ENCODE data around the gene DYSF. TPM values are rescaled to one million over a fixed set of nuclear protein-coding genes. Genes with fewer than 3 reads are reported as not detected.
"Not testable (repeated sequence)": the region's sequence is repeated elsewhere in the genome, so short reads cannot be mapped to it uniquely, and the experiment has no call there.

DYSF gene
- total RNA-seq (2014; rRNA removed; shearing (Covaris generic)) = 0.50 and 0.56 TPM in 2 replicates
- polyA plus RNA-seq (2015; cell fraction: cytosol; rRNA removed) = 1.6 and 4.2 TPM in 2 replicates
- 1.4 and 2.0 TPM in 2 replicates for polyA plus RNA-seq (2015; cell fraction: nucleus; rRNA removed)

DNA sequence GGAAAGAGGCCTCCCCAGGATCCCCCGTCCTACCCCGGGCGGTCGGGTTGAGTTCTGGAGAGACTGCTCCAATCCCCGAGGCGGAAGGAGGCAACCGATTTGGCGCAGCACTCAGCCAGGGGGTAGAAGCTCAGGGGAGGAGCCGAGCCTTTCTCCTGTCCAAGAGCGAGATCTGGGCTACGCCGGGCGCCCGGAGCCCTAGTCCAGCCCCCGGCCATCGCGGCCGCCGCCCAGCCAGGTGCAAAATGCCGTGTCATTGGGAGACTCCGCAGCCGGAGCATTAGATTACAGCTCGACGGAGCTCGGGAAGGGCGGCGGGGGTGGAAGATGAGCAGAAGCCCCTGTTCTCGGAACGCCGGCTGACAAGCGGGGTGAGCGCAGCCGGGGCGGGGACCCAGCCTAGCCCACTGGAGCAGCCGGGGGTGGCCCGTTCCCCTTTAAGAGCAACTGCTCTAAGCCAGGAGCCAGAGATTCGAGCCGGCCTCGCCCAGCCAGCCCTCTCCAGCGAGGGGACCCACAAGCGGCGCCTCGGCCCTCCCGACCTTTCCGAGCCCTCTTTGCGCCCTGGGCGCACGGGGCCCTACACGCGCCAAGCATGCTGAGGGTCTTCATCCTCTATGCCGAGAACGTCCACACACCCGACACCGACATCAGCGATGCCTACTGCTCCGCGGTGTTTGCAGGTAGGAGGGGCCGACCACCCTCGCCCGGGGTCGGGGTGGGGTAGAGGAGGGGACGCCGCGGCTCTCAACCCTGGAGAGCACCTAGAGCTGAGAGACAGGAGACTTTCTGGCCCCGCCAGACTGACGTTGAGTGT is at the start of gene DYSF:
Gene DYSF, plus strand, starts transcription at position 158 of the 817 bp plus-strand sequence.
- no peak for DNase-seq (ENCODE audit: low read depth, low spot score)

DNA sequence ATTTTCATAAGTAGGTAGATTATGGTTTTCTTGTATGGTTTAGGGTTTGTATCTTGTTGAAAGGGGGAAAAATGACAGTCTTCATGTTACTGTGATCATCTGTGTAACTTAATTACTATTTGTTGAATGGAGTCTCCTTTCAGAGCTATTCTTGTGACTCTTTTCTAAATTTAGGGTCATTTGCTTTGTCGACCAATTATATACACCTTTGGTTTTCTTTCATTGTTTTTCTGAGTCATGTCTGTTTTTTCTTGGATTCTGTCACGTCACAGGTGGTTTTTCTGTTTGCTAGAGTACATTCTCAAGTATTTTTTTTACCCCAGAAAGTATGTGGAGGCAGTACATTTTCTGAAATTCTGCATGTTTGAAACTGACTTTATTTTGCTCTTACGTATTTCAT is 43.8 kb upstream of the DYSF start:
- no peak for DNase-seq (ENCODE audit: low read depth, low spot score)
- in situ Hi-C loops (cut with HindIII; ENCODE audit: low pct_unique_long_range_greater_than_20kb, low sequenced_read_pairs) = no loop called here

More for the DNA sequence above, at the start of gene DYSF:
- in situ Hi-C loops (cut with HindIII; ENCODE audit: low pct_unique_long_range_greater_than_20kb, low sequenced_read_pairs) = no loop called here

DNA sequence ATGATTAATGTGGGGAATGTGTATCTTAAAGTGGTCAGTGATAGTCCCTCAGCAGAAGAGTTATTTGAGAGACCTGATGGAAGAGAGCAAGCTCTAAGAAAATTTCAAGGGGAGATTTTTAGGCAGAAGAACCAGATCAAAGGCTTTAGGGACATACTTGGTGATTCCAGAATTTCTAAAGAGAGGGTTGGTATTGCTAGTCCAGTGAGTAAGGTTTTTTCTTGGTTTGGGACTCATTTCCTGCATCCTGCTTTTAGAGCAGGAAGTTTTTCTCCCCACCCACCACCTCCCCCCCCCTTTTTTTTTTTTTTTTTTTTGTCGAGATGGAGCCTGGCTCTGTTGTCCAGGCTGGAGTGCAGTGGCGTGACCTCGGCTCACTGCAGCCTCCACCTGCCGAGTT is 42.7 kb upstream of the DYSF start:
- no peak for DNase-seq (ENCODE audit: low read depth, low spot score)
- in situ Hi-C loops (cut with HindIII; ENCODE audit: low pct_unique_long_range_greater_than_20kb, low sequenced_read_pairs) = no loop called here

DNA sequence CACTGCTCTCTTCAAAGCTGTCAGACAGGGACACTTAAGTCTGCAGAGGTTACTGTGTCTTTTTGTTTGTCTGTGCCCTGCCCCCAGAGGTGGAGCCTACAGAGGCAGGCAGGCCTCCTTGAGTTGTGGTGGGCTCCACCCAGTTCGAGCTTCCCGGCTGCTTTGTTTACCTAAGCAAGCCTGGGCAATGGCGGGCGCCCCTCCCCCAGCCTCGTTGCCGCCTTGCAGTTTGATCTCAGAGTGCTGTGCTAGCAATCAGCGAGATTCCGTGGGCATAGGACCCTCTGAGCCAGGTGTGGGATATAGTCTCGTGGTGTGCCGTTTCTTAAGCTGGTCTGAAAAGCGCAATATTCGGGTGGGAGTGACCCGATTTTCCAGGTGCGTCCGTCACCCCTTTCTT is 36.5 kb upstream of the DYSF start:
- in situ Hi-C loops (cut with HindIII; ENCODE audit: low pct_unique_long_range_greater_than_20kb, low sequenced_read_pairs); DNase-seq (ENCODE audit: low read depth, low spot score): not testable (repeated sequence)

DNA sequence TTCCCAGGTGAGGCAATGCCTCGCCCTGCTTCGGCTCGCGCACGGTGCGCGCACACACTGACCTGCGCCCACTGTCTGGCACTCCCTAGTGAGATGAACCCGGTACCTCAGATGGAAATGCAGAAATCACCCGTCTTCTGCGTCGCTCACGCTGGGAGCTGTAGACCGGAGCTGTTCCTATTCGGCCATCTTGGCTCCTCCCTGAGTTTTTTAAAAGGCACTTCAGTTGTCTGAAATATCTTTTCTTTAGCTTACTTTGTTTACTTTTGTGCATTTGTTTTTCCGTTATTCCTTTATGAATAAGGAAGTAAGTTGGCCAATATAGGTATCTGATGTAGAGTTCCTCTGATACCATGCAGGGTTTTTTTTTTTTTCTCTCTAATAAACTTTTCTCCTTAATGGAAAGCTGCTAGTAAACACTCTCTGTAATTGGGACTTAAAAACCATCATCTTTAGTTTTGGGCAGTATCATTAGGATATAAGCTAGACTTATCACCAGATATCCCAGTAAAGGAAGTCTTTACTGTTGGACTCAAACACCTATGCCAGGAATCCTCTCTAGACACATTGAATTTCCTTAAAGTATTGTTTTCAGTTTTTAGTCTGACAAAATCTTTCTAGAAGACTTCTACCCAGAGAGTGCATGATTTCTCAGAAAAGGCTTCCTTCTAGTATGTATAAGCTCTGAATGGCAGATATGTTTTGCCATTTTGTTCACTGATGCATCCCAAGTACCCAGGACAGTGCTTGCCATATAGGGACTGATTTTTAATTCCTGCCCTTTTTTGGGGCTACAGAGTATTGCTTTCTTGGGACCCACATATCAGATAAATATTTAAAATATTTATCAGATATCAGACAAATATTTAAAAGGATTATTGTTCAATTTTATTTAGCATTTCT is 35.8 kb upstream of the DYSF start:
- DNase-seq (ENCODE audit: low read depth, low spot score) = no peak
- in situ Hi-C loops (cut with HindIII; ENCODE audit: low pct_unique_long_range_greater_than_20kb, low sequenced_read_pairs) = no loop called here

DNA sequence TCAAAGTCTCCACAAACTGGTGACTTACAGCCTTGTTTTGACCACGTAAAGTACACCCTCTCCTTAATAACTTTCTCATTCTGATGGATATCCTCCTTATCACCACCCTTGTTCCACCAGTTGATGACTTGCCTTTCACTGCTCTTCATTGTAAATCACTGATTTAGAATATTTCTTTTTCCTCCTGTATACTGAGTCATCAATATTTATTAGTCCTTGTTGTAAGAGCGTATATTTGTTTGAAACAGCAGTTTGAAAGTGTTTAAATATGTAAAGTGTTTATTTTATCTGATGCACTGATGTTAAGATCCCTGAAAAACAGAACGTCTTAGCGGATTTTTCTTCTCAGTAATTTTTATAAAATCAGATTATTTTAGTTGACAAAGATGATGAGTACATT is 34.2 kb upstream of the DYSF start:
- no peak for DNase-seq (ENCODE audit: low read depth, low spot score)
- in situ Hi-C loops (cut with HindIII; ENCODE audit: low pct_unique_long_range_greater_than_20kb, low sequenced_read_pairs) = no loop called here

DNA sequence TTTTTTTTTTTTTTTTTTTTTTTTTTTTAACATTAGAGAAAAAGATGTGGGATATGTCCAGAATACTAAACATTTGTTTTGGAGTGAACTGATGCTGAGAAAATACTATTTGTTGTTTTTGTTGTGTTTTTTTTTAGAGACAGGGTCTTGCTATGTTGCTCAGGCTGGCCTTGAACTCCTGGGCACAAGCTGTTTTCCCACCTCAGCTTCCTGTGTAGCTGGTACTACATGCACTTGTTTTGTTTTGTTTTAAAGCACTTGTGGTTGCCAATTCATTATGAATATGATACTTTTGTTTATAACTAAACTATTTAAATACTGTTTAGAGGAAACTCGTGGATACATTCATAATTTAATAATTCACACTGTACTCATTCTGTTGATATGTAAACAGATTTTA is 33.4 kb upstream of the DYSF start:
- in situ Hi-C loops (cut with HindIII; ENCODE audit: low pct_unique_long_range_greater_than_20kb, low sequenced_read_pairs) = no loop called here
- DNase-seq (ENCODE audit: low read depth, low spot score) = no peak

DNA sequence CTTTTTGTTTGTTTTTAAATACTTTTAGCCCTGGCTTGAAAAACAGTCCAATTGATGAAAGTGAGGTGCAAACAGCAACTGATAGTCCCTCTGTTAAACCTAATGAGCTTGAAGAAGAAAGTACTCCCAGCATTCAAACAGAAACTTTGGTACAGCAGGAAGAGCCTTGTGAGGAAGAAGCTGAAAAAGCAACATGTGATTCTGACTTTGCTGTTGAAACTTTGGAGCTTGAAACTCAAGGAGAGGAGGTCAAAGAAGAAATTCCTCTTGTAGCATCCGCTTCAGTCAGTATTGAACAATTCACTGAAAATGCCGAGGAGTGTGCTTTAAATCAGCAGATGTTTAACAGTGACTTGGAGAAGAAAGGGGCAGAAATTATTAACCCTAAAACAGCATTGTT is 30.6 kb upstream of the DYSF start:
- in situ Hi-C loops (cut with HindIII; ENCODE audit: low pct_unique_long_range_greater_than_20kb, low sequenced_read_pairs) = no loop called here

DNA sequence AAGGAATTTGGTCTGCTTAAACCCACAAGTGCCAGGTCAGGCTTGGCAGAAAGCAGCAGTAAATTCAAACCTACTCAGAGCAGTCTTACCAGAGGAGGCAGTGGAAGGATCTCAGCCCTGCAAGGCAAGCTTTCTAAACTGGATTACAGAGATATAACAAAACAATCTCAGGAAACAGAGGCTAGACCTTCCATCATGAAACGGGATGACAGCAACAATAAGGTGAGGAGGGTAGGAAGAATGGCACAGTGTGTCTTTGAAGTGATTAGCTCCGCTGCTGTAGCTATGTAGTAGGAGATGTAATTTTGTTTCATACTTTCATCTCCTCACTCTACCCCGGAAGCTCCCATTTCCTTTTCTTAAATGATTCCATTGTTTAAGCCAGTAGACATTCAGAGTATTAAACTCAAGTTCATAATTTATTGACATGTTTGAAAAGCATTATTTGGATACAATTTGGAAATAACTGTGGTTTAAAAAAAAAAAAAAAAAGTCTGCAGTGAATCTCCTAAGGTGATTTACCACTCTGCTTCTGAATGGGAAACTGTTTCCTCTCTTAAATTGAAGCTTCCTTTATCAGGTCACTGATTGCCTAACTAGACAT is 29.4 kb upstream of the DYSF start:
- DNase-seq (ENCODE audit: low read depth, low spot score) = peak; percentile 55
- in situ Hi-C loops (cut with HindIII; ENCODE audit: low pct_unique_long_range_greater_than_20kb, low sequenced_read_pairs) = no loop called here

More for the DNA sequence above, 30.6 kb upstream of the DYSF start:
- DNase-seq (ENCODE audit: low read depth, low spot score) = peak; percentile 25

DNA sequence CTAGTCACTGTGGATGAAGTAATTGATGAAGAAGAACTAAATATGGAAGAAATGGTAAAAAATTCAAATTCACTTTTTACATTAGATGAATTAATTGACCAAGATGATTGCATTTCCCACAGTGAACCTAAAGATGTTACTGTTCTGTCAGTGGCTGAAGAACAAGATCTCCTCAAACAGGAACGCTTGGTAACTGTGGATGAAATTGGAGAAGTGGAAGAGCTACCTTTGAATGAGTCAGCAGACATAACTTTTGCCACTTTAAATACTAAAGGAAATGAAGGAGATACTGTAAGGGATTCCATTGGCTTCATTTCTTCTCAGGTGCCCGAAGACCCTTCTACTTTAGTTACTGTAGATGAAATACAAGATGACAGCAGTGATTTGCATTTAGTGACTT is 26.6 kb upstream of the DYSF start:
- DNase-seq (ENCODE audit: low read depth, low spot score) = no peak
- in situ Hi-C loops (cut with HindIII; ENCODE audit: low pct_unique_long_range_greater_than_20kb, low sequenced_read_pairs) = no loop called here

DNA sequence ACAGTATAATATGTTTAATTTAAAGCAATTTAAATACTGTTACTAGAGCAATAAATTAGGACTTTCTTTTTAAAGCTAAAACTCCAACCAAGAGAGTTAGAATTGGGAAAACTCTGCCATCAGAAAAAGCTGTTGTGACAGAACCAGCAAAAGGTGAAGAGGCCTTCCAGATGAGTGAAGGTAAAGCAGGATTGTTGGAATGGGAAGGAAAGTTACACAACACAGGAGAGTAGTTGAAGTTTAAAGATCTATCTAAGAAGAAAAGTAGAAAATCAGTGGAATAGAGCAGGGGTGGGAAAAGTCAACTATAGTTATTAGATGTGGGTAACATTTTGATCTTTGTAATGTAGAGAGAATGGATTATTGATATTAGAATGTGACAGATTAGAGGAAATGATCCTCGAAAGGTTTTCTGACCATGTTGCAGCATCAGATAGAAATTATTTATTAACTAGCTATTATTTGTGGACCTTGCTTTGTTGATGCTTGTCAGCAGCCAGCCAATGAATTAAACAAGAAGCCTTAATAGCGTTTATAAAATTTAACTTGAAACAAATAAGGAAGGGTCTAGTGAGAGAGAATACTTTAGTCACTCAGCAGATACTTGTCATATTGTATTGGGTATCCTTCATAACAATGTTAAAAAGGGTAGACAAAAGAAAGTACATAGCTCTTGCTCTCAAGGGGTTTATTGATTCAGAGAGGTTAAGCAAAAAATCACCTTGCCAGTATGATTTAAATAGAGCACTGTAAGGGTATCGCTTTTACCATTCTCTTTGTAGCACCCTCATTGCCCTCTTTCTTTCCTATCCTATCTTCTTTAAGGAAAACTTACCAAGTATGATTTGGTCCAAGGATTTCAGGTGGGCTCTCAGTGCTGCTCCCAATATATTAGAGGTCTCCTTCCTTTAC is 24.6 kb upstream of the DYSF start:
- in situ Hi-C loops (cut with HindIII; ENCODE audit: low pct_unique_long_range_greater_than_20kb, low sequenced_read_pairs) = no loop called here

DNA sequence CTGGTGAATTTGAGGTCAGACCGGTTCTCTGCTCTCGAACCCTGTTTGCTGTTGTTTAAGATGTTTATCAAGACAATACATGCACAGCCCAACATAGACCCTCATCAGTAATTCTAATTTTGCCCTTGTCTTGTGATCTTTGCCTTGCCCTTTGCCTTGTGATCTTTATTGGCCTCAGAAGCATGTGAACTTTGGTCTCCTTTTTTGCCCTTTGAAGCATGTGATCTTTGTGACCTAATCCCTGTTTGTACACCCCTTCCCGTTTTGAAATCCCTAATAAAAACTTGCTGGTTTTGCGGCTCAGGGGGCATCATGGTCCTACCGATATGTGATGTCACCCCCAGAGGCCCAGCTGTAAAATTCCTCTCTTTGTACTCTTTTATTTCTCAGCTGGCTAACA is 8.2 kb upstream of the DYSF start:
- DNase-seq (ENCODE audit: low read depth, low spot score); in situ Hi-C loops (cut with HindIII; ENCODE audit: low pct_unique_long_range_greater_than_20kb, low sequenced_read_pairs): not testable (repeated sequence)

More for the DNA sequence above, 24.6 kb upstream of the DYSF start:
- DNase-seq (ENCODE audit: low read depth, low spot score) = no peak

DNA sequence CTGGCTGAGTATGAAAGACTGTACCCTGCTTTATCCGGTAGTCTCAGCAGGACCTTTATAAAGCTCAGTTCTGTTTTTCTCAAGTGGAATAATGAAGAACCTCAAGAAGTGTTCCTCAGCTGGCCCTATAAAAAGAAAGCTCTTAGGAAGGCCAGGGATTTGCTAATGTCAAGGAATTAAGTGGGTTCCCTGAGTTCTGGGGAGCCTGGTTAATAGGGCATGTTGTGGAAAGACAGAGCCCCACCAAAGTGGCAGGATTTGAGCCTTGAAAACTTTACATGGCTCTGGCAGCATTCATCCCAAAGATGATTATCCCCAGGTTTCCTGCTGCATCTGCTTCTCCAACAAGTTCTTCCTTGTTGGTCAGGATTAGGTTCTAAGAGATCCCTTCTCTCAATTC is 6.9 kb upstream of the DYSF start:
- in situ Hi-C loops (cut with HindIII; ENCODE audit: low pct_unique_long_range_greater_than_20kb, low sequenced_read_pairs) = no loop called here
- no peak for DNase-seq (ENCODE audit: low read depth, low spot score)

DNA sequence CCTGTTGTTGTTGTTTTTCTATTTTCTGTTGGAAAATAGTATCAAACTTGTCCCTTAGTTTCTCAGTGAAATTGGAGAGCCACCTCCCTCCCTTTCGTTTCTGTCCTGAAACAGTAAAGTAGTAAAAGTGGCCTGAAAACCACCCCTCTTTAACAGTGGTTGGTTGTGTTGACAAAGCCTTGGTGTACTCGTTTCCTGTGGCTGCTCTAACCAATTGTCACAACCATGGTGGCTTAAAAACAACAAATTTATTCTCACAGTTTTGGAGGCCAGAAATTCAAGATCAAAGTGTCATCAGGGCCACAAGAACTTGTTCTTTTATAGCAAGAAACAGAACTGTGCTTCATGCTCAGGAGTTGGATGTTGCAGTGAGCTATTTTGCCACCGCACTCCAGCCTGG is 4.0 kb upstream of the DYSF start:
- in situ Hi-C loops (cut with HindIII; ENCODE audit: low pct_unique_long_range_greater_than_20kb, low sequenced_read_pairs) = no loop called here
- no peak for DNase-seq (ENCODE audit: low read depth, low spot score)

DNA sequence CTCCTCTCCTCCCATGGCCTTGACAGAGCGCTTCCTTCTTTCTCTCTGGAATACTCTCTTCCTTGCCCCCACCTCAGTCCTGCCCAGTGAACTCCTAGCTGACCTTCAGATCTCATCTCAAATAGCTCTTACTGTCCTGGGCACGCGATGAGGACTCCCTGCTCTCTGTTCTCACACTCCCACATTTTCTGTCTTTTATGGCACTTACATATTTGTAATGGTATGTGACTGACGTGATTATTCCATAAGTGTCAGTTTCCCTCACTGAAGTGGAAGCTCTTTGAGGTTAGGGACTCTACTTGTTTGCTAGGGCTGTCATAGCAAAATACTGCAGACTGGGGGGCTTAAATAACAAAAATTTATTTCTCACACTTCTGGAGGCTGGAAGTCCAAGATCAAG is 1.7 kb upstream of the DYSF start:
- in situ Hi-C loops (cut with HindIII; ENCODE audit: low pct_unique_long_range_greater_than_20kb, low sequenced_read_pairs) = no loop called here
- DNase-seq (ENCODE audit: low read depth, low spot score) = no peak

DNA sequence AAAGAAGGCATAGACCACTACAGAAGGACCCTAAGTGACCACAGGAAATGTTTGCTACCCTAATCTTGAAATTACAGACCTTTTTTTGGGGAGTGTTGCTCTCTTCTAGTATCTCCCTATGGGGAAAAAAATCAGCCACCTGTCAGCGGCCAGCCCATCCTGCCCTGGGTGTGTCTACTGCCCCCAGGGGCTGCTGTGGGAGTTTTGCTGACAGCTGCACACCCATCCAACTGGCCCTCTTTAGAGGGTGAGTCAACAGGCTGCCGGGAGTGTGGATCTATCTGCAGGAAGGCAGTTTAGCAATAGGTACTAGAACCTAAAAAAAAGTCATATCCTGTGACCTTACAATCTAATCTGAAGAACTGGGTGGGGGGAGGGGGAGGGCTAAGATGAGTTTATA is 796 bp upstream of the DYSF start:
- in situ Hi-C loops (cut with HindIII; ENCODE audit: low pct_unique_long_range_greater_than_20kb, low sequenced_read_pairs) = no loop called here
- DNase-seq (ENCODE audit: low read depth, low spot score) = peak; percentile 34

Measured in SK-MEL-5 (cell line).